GM11168 (cell line): ENCODE results near the gene PIK3CD.
"Not testable (repeated sequence)": the region's sequence is repeated elsewhere in the genome, so short reads cannot be mapped to it uniquely, and the experiment has no call there.

ENCODE experiments used
- in situ Hi-C: fragments of 300-500 bp; cut with MboI; formaldehyde crosslinking; loops from one replicate; pipeline ENCODE4 v1.12.0; 2022; ENCODE audit warnings: low sequenced_read_pairs; ENCODE audit not compliant: unreplicated experiment

Gene PIK3CD

DNA sequence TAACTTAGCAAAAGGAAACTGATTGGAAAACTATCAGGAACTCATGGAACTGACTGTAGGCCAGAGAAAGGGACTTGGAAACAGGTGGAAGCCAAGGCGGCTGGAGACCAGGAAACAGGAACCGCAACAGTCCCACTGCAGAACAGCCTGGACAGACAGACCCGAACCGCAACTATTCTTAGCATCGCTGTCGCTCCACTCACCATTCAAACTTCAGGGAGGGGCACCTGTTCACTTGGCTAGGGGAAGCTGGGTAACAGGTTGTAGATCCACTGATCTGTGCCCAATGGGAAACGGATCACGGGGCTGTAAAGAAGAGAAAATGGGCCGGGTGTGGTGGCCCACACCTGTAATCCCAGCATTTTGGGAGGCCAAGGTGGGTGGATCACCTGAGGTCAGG is 110.3 kb downstream of the PIK3CD start:
- in situ Hi-C loops, result no loop called here

GRCh38 chr1:9762446-9762845 is 110.9 kb downstream of the PIK3CD start:
- in situ Hi-C loops, result not testable (repeated sequence)

- in situ Hi-C loops, result no loop called here
Measured at GRCh38 chr1:9763914-9764313, 112.4 kb downstream of the PIK3CD start.

DNA sequence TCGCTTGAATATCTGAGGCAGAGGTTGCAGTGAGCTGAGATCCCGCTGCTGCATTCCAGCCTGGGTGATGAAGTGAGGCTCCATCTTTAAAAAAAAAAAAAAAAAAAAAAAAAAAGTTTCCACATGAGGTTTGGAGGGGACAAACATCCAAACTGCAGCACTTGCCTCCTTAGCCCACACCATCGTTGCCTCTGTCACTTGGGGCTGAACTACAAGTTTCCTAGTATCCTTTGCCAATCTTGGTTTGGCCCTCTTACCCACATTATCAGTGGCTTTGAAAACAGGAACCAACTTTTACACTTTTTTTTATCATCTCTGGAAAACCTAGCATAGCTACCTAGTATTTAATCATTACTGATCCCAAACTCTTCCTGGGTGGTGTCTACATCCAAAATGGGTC is 113.0 kb downstream of the PIK3CD start:
- in situ Hi-C loops, result no loop called here

DNA sequence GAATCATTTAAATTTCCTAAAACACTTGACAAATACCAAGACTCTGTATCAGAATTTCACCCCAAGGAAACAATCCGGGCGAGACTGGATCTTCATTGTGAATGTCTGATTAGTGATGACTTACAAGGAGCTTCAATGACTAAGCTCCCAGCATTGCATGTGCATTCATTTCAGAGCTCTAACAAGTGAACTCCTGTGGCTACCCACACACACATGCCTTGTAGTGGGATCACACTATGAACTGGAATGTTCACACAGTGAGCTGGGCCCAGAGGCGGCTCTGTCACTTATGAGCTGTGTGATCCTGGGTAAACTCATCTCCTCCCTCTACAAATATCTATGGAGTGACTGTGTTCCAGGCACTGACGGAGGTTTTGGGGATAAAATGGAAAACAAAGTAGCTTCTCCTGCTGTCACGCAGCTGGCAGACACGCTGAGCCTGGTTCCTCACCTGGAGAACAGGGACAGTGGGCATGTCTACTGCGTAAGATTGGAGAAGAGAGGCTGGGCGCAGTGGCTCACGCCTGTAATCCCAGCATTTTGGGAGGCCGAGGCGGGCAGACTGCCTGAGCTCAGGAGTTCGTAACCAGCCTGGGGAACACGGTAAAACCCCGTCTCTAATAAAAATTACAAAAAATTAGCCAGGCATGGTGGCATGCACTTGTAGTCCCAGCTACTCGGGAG is 115.4 kb downstream of the PIK3CD start:
- in situ Hi-C loops, result no loop called here

DNA sequence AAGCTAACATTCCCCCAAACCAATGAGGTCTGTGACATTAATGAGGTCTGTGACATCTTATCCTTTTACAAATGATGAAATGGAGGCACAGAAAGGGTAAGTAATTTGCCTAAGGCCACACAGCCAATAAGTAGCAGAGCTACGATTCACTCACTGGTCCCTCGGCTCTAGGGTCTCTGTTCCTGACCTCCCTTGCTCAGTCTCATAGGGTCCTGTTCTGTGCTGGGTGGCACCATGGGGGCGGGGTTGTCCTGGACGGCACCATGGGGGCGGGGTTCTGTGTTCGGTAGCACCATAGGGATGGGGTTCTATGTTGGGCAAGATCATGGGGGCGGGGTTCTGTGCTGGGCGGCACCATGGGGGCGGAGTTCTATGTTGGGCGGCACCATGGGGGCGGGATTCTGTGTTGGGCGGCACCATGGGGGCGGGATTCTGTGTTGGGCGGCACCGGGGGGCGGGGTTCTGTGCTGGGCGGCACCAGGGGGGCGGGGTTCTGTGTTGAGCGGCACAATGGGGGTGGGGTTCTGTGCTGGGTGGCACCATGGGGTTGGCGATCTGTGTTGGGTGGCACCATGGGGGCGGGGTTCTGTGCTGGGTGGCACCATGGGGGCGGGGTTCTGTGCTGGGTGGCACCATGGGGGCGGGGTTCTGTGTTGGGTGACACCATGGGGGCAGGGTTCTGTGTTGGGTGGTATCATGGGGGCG is 116.6 kb downstream of the PIK3CD start:
- in situ Hi-C loops, result no loop called here

DNA sequence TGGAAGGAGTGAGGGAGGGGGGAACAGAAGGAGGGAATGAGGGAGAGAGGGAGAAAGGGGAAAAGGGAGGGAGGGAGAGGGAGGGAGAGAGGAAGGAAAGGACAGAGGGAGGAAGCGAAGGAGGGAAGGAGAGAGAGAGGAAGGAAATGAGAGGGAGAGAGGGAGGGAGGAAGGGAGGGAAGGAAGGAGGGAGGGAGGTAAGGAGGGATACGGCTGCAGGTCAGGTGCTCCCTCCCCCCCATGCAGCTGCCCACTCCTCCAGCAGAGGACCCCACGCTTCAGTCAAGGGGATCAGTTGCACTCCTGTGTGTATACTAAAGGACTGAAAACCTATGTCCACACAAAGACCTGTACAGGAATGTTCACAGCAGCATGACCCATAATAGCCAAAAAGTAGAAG is 117.5 kb downstream of the PIK3CD start:
- in situ Hi-C loops, result no loop called here

GRCh38 chr1:9770298-9770697 is 118.8 kb downstream of the PIK3CD start:
- in situ Hi-C loops, result no loop called here

- in situ Hi-C loops, result no loop called here
Measured at GRCh38 chr1:9774712-9775679, 123.5 kb downstream of the PIK3CD start.

DNA sequence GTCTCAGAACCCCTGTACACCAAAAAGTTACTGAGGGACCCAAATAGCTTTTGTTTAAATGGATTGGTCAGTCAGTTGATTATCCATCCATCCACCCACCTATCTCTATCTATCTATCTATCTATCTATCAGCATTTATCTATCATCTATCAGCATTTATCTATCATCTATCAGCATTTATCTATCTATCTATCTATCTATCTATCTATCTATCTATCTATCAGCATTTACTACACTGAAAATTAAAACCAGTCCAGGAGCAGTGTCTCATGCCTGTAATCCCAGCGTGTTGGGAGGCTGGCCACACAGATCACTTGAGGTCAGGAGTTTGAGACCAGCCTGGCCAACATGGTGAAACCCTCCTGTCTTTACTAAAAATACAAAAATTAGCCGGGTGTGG is 125.2 kb downstream of the PIK3CD start:
- in situ Hi-C loops, result no loop called here
